Limb (tissue), 2 donors: ENCODE measurements around the gene PKLR.
"Not testable (repeated sequence)": the region's sequence is repeated elsewhere in the genome, so short reads cannot be mapped to it uniquely, and the experiment has no call there.

Experiments
- DNase-seq, 2 donors: peaks; one replicate each; pipeline ENCODE4 v3.0.0-alpha.2; 2016; ENCODE audit errors: extremely low spot score in 2 of 2

The PKLR gene

DNA sequence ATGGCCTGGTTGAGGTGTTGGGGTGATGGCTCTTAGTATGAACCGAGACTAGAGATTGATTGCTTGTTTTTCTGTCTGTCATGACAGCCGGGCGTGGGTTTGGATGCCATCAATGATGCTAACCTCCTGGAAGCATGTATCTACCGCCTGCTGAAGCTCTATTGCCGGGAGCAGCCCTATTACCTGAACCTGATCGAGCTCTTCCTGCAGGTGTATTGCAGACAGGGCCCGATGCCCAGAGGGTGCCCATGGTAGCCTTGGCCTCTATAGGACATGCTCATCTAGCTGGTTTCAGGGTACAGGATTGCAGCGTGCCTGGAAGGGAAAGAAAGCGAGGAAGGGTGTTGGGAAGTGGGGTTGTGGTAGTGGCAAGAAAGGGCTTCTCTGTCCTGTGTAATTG is 16.8 kb upstream of the PKLR start:
- no peak for DNase-seq

DNA sequence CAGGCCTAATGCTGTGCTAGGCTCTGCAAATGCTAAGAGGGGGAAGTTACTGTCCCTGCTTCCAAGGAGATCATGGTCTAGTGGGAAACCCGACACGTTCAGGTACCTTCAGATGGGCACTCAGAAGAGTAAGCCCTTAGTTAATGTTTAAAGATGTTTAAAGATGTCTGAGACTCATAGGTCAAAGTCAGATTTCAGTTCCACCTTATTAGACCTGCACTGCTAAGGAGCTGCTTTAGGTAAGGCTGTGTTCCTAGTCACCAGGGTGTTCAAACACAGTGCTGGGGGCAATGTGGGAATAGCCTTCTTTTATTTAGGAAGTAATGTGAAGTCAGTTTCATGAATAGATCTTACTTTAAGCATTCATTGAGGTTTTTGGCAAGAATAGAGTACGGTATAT is 15.7 kb upstream of the PKLR start:
- DNase-seq, result no peak

DNA sequence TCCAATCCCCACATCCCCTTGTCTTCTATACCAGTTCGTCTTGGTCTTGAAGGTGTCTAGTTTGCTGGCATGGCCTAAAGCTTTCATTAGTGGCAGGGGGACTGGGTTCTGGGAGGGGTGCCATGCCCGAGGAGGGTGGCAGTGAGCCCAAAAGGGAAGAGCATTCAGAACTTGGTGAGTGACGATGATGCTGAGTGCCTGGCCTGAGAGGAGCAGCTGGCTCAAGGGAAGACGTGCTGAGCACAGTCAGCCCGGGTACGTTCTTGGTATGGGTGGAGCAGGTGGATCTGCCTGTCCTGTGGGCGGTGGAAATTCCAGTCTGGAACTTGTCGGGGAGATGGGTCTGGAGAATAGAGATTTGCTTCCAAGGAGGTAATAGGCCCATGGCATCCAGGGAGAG is 12.0 kb upstream of the PKLR start:
- no peak for DNase-seq

DNA sequence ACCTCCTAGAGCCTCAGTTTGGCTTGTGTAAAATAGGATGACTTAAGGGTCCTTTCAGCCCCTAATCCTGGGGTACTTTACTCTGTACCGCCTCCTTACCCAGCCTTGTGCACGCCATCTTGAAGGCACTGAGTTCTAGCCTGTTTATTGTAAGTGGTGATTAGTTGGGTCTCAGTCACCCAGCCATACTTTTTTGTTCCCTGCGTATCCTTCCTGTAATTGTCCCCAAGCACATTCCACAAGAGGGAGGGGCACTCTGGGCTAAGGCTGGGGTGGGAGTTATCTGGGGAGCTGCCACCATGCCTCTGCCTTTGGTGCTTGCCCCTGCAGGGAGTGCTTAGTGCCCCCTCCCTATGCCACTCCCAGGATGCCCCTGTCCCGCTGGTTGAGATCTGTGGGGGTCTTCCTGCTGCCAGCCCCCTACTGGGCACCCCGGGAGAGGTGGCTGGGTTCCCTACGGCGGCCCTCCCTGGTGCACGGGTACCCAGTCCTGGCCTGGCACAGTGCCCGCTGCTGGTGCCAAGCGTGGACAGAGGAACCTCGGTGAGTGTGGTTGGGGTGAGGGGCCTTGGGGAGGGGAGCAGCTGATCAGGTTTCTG is 8.3 kb upstream of the PKLR start:
- peak in 1 of 2 donors; percentile 46 for DNase-seq

DNA sequence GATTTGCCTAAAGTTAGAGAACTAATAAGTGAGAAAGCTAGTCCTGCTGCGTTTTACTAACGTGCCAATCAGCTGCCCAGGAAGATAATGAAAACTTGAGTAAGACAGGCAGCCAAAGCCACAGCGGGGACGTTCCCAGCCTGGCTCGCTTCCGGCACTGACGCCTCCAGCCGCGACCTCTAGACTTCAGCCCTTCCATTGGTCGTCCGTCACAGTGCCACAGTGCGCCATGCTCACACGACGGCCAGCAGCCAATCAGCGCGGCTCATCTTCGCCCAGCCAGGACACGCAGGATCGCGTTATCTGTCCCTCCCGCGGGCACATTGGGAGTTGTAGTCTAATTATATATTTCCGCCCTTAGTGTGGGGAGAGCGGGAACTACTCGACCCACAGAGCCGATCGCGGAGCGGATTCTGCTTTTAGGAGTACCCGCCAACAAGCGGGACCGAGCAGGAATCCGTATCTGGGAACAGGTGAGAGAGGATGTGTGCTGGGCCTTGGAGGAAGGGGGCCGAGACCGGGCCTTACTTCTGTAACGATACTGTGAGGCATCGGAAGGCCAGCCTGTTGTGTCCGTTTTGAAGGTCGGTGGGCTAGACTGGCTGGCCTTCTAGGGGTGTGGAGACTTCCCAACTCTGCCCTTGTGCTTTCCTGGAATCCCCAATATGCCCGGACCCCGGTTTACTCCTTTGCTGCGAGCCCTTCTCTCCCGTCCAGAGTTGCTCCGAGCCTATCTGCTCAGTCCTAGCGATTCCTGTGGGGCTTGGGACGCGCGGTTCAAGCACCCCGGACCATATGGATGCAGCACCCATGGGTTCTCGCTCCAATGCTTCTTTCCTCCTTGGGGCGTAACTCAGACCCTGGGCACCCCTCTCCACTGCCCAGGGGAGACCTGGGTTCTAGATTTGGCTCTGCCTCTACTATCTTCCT is 7.5 kb upstream of the PKLR start, which contains the start of gene FDPS:
TSS of gene FDPS (plus strand) at position 374 of the 930 bp plus-strand sequence. CDS start 924 bp downstream, outside the sequence.
- peak; percentile 97 to 99 for DNase-seq

DNA sequence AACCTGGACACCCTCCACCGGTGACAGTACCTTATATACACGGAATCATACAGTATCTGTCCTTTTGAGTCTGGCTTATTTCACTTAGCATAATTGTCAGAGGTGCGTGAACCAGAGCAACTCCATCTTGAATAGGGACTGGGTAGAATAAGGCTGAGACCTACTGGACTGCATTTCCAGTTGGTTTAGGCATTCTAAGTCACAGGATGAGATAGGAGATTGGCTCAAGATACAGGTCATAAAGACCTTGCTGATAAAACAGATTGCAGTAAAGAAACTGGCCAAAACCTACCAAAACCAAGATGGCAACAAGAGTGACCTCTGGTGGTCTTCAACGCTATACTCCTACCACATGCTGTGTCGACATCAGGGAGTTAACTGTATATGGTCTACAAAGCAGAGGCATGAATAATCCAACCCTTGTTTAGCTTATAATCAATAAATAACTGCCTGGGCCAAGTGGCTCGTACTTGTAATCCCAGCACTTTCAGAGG is 6.1 kb upstream of the PKLR start:
- peak in 1 of 2 donors; percentile 36 for DNase-seq

DNA sequence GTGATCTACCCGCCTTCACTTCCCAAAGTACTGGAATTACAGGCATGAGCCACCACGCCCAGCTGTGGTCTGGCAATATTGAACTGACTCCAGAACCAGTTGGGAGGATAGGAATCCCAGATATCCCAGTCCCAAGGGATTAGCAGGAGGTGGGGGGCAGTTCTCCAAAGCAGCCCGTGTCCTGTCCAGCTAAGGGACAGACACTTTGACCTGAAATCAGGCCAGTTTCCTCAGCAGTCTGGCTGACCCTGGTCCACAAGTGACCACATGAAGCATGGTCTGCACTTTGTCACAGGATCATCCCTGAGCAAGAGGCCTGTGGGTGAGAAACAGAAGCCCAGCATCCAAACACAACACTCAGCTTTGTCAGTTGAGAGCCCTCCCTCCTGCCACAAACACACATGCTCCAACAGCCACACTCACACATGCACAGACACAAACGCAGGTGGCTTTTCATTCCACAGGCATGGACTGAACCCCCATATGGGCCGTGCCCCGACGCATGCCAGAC is 4.7 kb upstream of the PKLR start:
- no peak for DNase-seq

DNA sequence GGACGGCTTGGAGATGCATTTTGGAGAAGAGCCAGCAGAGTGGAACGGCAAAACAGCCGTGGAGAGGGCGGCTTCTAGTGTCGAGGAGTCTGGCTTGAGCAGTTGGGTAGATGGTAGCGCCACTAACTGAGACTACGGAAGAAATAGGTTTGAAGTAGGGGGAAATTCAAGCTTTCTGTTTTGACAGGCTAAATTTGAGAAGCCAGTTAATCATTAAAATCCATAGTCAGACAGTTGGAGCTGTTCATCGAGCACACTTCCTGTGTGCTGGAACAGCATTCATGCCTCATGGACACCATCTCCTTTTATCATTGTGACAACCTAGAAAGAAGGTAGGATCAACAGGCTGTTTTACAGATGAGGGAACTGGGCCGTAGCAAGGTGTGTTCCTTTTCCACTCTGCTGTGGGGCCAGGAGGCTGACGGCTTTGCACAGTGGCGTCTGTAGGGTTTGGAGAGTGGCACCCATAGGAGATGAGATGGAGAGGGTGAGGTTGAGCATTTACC is 3.4 kb upstream of the PKLR start:
- no peak for DNase-seq

DNA sequence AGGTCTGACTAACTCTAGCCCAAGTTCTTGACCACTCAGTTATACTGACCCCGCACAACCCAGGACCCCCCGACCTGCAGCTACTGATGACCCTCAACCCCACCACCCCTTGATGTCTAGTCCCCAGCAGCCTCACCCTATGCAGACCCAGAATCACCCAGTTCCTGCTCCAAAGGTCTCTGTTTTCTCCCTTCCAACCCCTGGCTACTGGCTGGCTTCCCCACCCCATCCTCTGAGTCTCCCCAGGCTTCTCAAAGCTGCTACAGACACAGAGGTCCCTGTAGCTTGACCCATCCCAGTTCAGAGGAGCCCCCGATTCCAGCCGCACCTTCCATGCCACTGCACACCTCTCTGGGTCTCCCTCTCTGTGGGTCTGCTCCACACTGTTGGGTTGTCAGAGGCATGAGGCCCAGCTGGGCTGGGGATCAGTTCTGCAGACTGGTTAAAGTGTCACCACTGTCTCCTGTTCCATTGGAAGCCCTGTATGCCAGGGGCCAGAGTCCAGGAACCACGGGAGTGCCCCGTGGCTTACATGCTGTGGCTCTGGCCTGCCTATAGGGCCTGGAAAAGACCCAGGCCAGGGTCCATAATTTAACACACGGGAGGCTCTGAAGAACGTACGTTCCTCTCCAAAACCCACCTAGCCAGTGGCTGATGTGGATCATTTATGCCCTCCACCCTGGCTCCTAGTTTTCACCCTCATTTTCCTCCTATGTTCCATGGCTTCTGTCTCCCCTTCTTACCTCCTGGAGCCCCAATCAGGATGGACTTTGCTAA is 497 bp downstream of the PKLR start:
- DNase-seq, result no peak

DNA sequence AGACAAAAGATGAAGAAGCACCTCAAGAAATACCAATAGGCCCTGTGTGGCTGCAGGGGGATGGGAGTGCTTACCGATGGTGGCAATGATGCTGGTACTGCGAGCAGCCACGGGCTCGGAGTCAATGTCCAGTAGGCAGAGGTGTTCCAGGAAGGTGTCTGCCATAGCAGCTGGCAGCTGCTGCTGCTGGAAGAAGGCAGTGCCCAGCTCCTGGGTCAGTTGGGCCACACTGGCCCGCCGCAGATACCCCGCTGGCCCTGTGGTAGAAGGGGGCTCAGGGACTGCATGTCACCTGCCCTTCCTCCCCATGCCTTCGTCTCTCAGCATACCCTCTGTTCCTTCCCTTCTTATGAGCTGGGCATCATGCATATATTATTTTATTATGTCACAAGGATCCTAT is 1.2 kb downstream of the PKLR start:
- no peak for DNase-seq

DNA sequence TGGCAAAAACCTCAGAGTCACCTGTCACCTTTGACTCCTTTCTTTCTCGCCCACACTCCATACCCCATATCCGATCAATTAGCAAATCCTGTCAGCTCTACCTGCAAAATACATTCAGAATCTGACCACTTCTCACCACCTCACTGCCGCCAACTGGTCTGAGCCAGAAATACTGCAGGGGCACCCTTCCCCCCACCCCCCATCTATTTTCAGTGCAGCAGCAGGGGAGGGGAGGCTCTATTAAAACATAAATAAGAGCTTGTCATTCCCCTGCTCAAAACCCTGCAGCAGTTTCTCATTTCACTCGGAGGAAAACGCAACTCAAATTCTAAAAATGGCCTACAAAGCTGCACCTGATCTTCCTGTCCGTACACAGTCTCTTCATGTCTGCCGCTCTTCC is 3.9 kb downstream of the PKLR start:
- DNase-seq, result no peak

DNA sequence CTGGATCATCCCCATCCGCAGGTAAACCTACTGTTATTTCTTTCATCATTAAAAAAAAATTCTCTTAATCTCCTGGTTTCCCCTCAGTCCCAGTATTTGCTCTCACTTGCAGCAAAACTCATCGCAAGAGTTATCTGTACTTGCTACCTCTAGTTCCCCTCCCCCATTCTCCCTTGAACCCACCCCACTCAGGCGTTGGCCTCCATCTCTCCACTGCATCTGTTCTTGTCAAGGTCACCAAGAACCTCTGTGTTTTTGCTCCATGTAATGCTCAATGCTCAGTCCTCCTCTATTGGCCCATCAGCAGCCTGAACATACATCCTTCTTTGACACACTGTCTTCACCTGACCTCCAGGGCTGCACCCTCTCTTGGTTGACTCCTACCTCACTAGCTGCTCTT is 4.6 kb downstream of the PKLR start:
- no peak for DNase-seq

DNA sequence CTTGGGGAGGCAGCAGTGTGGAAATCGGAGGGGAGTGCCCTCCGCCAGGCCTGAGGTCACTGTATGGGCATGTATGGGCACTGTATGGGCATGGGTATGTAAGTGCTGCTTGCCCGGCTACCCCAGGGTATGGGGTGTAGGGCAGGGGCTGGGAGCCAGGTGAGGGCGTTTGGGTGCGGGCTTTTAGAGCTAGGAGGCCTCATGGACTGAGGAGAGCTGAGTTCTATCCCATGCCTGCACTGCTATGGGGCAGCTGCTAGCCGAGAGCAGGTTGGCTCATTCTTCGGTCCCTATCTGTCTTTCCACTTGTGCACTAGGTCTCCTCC is 5.3 kb downstream of the PKLR start:
- no peak for DNase-seq

DNA sequence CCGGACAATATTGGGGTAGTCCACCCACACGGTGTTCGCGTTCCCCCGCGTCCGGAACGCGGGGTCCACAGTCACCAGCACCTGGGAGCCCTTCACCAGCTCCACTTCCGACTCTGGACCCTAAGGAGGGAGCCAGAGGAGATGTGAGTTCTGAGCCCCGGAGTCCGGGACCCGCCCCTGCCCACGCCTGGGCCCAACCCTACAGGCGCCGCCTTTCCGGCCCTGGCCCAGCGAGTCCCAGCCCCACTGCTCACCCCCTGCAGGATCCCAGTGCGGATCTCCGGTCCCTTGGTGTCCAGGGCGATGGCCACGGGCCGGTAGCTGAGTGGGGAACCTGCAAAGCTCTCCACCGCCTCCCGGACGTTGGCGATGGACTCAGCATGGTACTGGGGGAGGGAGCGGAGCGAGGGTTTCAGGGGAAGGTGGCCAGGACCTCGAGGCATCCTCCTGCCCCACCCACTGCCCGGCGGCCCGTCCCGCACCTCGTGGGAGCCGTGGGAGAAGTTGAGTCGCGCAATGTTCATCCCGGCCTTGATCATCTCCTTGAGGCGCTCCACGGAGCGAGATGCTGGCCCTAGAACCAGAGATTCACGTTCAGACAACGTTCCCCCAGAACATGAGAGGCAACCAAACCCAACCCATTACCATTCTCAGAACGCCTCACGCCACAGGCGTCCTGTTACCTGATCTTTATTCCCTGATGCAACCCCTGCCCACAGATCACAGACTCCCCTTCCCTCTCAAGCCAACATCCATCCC is 5.9 kb downstream of the PKLR start:
- DNase-seq, result no peak

DNA sequence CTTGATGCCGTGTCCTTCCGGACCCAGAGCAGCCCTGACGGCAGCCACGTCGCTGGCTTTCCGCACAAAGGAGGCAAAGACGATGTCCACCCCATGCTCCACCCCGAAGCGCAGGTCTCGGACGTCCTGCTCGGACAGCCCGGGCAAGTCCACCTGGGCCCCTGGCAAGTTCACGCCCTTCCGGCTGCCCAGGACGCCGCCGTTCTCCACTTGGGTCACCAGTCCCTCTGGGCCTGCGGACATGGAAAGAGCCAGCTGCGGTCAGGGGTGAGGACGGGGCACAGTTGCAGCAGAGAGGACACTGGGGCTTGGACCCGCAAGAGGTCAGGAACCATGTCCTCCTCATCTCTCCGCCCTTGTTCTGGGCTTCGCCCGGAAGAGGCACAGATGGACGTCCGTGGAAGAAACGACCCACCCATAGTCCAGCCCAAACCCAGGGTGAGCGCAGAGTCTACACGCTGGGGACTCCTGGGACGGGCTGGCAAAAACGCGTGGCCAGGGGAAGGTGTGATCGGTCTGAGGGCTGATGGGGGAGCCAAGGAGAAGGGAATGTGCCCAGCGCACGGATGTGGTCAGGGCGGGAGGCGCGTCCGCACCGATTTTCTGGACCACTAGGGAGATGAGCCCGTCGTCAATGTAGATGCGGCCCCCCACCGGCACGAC is 6.6 kb downstream of the PKLR start:
- DNase-seq, result no peak

DNA sequence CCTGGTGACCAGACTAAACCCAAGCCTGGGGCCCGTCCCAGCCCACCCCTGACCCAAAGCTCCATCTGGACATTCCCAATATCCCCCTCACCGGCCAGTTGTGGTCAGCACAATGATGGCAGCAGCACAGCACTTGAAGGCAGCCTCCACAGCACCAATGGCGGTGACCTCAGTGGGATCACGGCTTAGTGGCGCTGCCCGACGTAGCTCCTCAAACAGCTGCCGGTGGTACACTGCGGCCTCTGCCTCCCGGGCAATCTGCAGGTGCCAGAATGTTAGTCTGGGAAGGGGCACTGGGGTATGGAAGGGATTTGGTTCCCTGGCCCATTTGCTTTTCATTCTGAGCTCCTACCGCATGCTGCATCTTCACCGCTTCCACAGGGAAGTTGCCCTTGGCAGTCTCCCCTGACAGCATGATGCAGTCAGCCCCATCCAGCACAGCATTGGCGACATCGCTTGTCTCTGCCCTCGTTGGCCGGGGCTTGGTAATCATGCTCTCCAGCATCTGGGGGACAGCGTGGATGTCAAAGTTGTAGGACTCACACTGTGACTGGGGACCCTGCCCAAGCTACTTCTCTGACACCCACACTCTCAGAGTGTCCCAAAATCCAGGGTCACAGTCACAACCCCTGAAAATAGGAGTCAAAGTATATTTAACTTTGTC is 8.0 kb downstream of the PKLR start:
- no peak for DNase-seq

DNA sequence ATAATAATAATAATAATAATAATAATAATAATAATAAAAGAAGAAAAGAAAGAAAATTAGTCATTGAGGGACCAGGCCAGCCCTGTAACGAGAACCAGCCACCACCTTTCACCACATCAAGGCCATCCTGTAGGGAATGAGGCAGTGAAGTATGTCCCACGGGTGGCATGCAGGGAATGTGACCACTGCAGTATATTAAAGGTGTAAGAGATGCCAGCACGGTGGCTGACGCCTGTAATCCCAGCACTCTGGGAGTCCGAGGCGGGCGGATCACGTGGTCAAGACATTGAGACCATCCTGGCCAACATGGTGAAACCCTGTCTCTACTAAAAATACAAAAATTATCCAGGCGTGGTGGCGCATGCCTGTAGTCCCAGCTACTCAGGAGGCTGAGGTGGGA is 10.2 kb downstream of the PKLR start:
- DNase-seq, result not testable (repeated sequence)

DNA sequence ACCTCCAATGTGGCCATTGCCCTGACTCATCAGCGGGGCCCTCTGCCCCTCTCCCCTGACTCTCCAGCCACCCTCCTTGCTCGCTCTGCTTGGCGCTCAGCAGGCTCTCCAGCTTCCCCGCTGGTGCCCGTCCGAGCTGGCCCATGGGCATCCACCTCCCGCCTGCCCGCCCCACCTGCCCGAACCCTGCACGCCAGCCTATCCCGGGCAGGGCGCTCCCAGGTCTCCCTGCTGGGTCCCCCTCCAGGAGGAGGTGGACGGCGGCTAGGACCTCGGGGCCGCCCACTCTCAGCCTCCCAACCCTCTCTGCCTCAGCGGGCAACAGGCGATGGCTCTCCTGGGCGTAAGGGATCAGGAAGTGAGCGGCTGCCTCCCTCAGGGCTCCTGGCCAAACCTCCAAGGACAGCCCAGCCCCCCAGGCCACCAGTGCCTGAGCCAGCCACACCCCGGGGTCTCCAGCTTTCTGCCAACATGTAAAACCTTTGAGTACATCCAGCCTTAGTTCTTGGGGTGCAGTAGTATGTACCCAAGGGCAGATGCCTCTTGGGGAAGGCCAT is 13.2 kb downstream of the PKLR start:
- no peak for DNase-seq

DNA sequence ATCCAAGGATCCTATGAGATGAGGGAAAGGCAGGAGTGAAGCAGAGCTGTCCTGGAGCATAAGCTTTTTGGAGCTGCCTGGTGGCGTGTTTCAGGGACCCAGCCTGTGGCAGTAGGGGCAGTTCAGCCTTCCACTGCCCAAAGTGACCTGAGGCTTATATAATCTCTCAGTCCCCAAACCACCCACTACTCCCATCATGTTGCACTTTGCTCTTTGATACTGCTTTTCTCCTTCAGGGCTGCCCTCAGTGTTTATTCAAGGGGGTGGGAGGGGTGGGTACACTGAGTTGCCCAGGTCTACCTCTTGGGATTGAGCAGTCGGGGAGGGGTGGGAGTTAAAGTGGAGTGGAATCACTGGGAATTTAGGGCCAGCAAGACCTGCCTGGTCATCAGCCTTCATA is 14.7 kb downstream of the PKLR start:
- no peak for DNase-seq

DNA sequence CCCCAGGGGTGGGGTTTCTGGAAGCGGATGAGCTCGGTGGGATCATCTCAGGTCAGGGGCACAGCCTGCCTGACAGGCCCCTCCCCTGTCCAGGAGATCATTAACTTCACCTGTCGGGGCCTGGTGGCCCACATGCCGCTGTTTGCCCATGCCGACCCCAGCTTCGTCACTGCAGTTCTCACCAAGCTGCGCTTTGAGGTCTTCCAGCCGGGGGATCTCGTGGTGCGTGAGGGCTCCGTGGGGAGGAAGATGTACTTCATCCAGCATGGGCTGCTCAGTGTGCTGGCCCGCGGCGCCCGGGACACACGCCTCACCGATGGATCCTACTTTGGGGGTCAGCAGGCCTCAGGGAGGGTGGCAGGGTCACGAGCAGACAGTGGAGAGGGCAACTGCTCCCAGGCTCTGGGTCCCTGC is 15.6 kb downstream of the PKLR start:
- no peak for DNase-seq
